ENCODE data around the gene PHLDA2. TPM values are rescaled to one million over a fixed set of nuclear protein-coding genes. Genes with fewer than 3 reads are reported as not detected.

Gene PHLDA2
- total RNA-seq, 1 donor from 2014 or later: 15.5 TPM

DNA sequence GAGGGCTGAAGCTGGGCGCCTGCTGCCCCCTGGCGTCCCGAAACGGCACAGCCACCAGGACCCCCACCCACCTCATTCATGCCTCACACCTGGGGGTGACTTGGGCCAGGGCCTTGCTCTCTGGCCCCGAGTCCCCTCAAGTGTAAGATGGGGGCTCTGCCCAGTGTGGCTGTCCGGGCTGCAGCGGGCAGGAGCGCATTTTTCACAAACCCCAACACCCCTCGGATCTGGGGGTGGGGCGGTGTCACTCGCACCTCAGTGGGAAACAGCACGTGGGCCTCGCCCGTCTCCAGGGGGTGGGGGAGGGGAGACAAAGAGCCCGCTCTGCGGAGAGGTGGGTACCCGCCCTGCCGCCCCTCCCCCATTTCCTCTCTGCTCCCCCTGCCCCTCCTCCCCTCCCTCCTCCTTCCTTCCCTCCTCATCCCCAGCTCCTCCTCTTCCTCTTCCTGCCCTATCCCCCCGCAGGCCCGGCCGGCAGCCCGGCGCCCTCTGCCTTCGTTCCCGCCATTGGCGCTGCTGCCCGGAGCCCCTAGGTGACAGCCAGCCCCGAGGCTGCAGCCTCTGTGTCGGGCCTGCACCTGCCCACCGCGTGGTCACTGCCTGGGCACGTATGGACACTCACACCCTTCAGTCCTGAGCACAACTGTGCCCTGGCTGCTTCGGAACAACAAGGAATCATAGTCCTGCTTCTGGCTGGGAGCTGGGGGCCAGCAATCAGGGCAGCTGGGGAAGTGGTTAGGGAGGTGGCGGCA is 36.8 kb downstream of the PHLDA2 start:
- H3K4me1 ChIP-seq: peaks cover 26% of the 10 kb centered on the region
- intact Hi-C loops (cut with DNase I): no loop called here
- no peaks in the 10 kb centered on the region for H3K36me3 ChIP-seq
- H3K4me3 ChIP-seq: peak overlapping the region; percentile 52
- peak overlapping the region; percentile 75 for H3K27ac ChIP-seq
- TF ChIP-seq, protein P1, sequence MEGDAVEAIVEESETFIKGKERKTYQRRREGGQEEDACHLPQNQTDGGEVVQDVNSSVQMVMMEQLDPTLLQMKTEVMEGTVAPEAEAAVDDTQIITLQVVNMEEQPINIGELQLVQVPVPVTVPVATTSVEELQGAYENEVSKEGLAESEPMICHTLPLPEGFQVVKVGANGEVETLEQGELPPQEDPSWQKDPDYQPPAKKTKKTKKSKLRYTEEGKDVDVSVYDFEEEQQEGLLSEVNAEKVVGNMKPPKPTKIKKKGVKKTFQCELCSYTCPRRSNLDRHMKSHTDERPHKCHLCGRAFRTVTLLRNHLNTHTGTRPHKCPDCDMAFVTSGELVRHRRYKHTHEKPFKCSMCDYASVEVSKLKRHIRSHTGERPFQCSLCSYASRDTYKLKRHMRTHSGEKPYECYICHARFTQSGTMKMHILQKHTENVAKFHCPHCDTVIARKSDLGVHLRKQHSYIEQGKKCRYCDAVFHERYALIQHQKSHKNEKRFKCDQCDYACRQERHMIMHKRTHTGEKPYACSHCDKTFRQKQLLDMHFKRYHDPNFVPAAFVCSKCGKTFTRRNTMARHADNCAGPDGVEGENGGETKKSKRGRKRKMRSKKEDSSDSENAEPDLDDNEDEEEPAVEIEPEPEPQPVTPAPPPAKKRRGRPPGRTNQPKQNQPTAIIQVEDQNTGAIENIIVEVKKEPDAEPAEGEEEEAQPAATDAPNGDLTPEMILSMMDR (IDR thresholded peaks at IDR 0.05): peak; percentile 94
- H3K27me3 ChIP-seq: no peaks in the 10 kb centered on the region
- ATAC-seq (peak; percentile 57), DNase-seq (peak; percentile 75)
- no peaks in the 10 kb centered on the region for H3K9me3 ChIP-seq

DNA sequence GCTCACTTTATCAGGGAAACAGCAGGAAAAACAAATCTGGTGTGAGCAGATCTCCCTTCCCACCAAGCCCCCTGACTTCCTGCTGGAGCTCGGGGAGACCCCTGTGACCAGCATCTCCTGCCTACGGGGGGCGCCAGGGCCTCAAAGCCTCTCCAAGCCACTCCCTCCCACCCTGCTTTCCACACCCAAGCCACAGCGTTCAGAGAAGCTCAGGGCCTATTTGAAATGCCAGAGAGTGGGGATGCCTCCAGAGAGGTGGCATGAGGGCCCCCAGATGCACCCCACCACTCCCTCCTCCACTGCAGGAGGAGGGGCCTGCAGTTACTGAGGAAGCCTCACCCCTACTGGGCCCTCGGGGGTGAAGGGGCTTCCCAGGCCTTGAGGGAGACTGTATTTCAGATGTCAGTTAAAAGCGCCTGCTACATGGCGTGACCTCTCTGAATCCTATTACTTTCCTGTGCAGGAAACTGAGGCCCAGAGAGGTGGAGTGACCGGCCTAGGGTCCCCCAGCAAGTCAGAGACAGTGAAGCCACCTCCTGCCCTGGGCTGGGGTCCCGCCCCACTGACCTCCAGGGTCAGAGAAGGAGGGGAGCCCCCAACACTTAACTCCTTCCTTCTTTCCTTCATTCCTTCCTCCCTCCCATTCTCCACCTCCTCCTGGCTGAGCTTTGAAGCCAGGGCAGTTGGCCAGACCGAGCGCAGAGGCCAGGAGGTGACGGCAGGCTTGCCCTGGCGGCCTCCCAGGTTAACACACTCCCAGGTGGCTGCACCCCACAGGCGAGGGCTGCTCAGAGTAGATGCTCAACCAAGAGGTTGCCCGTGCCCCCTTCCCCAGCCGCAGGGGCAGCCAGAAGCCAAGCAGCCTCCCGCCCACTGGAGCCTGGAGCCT is 37.6 kb downstream of the PHLDA2 start:
- no peaks in the 10 kb centered on the region for H3K27me3 ChIP-seq
- DNase-seq (peak; percentile 81), ATAC-seq (no peak)
- no peaks in the 10 kb centered on the region for H3K36me3 ChIP-seq
- H3K27ac ChIP-seq: peak overlapping the region; percentile 75
- peak overlapping the region; percentile 52 for H3K4me3 ChIP-seq
- intact Hi-C loops (cut with DNase I): no loop called here
- peaks cover 26% of the 10 kb centered on the region for H3K4me1 ChIP-seq
- H3K9me3 ChIP-seq: no peaks in the 10 kb centered on the region
- TF ChIP-seq, protein P1 (IDR thresholded peaks at IDR 0.05): no peak

- TF ChIP-seq, protein P1 (IDR thresholded peaks at IDR 0.05): no peak
- intact Hi-C loops (cut with DNase I): no loop called here
- Histone ChIP-seq H3K9me3 (no peaks in the 10 kb centered on the region), H3K36me3 (no peaks in the 10 kb centered on the region), H3K27me3 (no peaks in the 10 kb centered on the region), H3K4me1 (peaks cover 26% of the 10 kb centered on the region), H3K27ac (no peak overlapping the region), H3K4me3 (no peak overlapping the region)
- ATAC-seq (peak; percentile 26), DNase-seq (peak; percentile 91)
Observed at GRCh38 chr11:2890466-2891294, 38.5 kb downstream of the PHLDA2 start.

GRCh38 chr11:2889362-2890273 is 39.6 kb downstream of the PHLDA2 start:
- no peak for DNase-seq
- Histone ChIP-seq H3K36me3 (no peaks in the 10 kb centered on the region), H3K27me3 (no peaks in the 10 kb centered on the region), H3K4me1 (peaks cover 26% of the 10 kb centered on the region), H3K9me3 (no peaks in the 10 kb centered on the region), H3K4me3 (no peak overlapping the region), H3K27ac (no peak overlapping the region)
- TF ChIP-seq, protein P1 (IDR thresholded peaks at IDR 0.05): no peak
- intact Hi-C loops (cut with DNase I): loop anchor here (10.0 kb wide), 1 partner anchor 85 kb away; no protein-coding TSS in a partner anchor
- ATAC-seq: no peak

Data from upper lobe of right lung (tissue), 1 donor.